HepG2 (cell line): ENCODE measurements around the gene KIZ. TPM values are rescaled to one million over a fixed set of nuclear protein-coding genes. Genes with fewer than 3 reads are reported as not detected.
A peak's percentile ranks its signal among the peaks of the same experiment; 100 is the strongest.

Experiments used
- AGO2 ChIP-seq: fragments of 200-400 bp; formaldehyde crosslinking; optimal IDR thresholded peaks from 2 replicates; pipeline ENCODE3; 2017; ENCODE audit warnings: mild to moderate bottlenecking, low read depth, low read length, moderate library complexity
- CEBPG ChIP-seq: IDR thresholded peaks from 2 replicates; pipeline ENCODE4 v1.6.1; 2016
- CHD2 ChIP-seq: IDR thresholded peaks from 2 replicates; pipeline ENCODE4 v1.6.1; 2011; ENCODE audit warnings: low read depth, low read length, improper control_type of control experiment
- CHD4 ChIP-seq: fragments of 200-600 bp; sonication (generic); IDR thresholded peaks from 2 replicates; pipeline ENCODE4 v1.7.0; 2017; ENCODE audit warnings: mild to moderate bottlenecking, low read length, borderline replicate concordance
- CREB1 ChIP-seq, 2 experiments: fragments of 450-650 bp in 1 of 2; IDR thresholded peaks; 2 replicates each; pipeline ENCODE4 v1.6.1; 2016 to 2017; ENCODE audit warnings: control low read depth in 1 of 2, mild to moderate bottlenecking in 1 of 2, missing compliant biosample characterization in 1 of 2, missing genetic modification characterization in 1 of 2
- ERF ChIP-seq: IDR thresholded peaks from 2 replicates; pipeline ENCODE4 v1.6.1; 2018; ENCODE audit warnings: missing biosample characterization, missing genetic modification reagents
- NR2C2 ChIP-seq: sonication (generic); formaldehyde crosslinking; IDR thresholded peaks from 2 replicates; pipeline ENCODE4 v1.4.0; 2020; ENCODE audit warnings: missing genetic modification reagents, mild to moderate bottlenecking, moderate library complexity, borderline replicate concordance
- POLR2A ChIP-seq, 2 experiments: IDR thresholded peaks; 2 replicates each; pipeline ENCODE4 v1.6.1; 2011; ENCODE audit warnings: low read depth in 2 of 2, low read length in 2 of 2, mild to moderate bottlenecking in 1 of 2, moderate library complexity in 1 of 2; ENCODE audit not compliant: insufficient read depth in 1 of 2
- SALL2 ChIP-seq: sonication (generic); formaldehyde crosslinking; IDR thresholded peaks from 2 replicates; pipeline ENCODE4 v1.8.1; 2023; ENCODE audit warnings: mild to moderate bottlenecking, missing genetic modification reagents, inconsistent platforms
- WIZ ChIP-seq: sonication (generic); formaldehyde crosslinking; IDR thresholded peaks from 2 replicates; pipeline ENCODE4 v1.5.1; 2020; ENCODE audit warnings: mild to moderate bottlenecking, missing genetic modification reagents
- ZNF101 ChIP-seq: sonication (generic); formaldehyde crosslinking; IDR thresholded peaks from 2 replicates; pipeline ENCODE4 v1.4.0; 2020; ENCODE audit warnings: mild to moderate bottlenecking, low read depth, missing genetic modification reagents, borderline replicate concordance
- ZNF569 ChIP-seq: sonication (generic); formaldehyde crosslinking; IDR thresholded peaks from 2 replicates; pipeline ENCODE4 v1.5.0; 2020; ENCODE audit warnings: mild to moderate bottlenecking, missing genetic modification reagents, moderate library complexity, borderline replicate concordance
- polyA plus RNA-seq, 8 experiments: library from polyadenylated mRNA; depleted of rRNA in 3 of 8; stranded (reverse) in 7 of 8; unstranded in 1 of 8; fragments of >200 nt; fragmentation: Illumina TruSeq in 4 of 8; extraction: Trizol in 4 of 8; gene quantifications; 2 replicates each; pipeline versions ENCODE4 v1.2.1 to v1.2.3, GENCODE V29; 2011 to 2016; ENCODE audit warnings: low read depth in 4 of 8, missing spikeins in 1 of 8, mixed read lengths in 1 of 8; ENCODE audit not compliant: insufficient read depth in 1 of 8
- total RNA-seq, 5 experiments: library from RNA; depleted of rRNA; stranded (reverse); fragments of >200 nt; fragmentation: Illumina TruSeq; extraction: Trizol; gene quantifications; 2 replicates each; pipeline ENCODE4 v1.2.3, GENCODE V29; 2016; ENCODE audit warnings: low read depth in 1 of 5
- TF ChIP-seq, protein P1 (sequence below): sonication (generic); formaldehyde crosslinking; IDR thresholded peaks from 2 replicates; pipeline ENCODE4 v1.4.0; 2020; ENCODE audit warnings: missing genetic modification reagents
- TF ChIP-seq, protein P2 (sequence below): sonication (generic); formaldehyde crosslinking; IDR thresholded peaks from 2 replicates; pipeline ENCODE4 v1.4.0; 2020; ENCODE audit warnings: missing genetic modification reagents
- TF ChIP-seq, protein P3 (sequence below): sonication (generic); formaldehyde crosslinking; IDR thresholded peaks from 2 replicates; pipeline ENCODE4 v1.8.0; 2023; ENCODE audit warnings: mild to moderate bottlenecking, missing genetic modification reagents

Gene KIZ
- total and polyA plus RNA-seq, 2 of the 13 experiments (the other 11 are each of a cell fraction or from before 2014, with no cell fraction given): 46.3 to 114 TPM

DNA sequence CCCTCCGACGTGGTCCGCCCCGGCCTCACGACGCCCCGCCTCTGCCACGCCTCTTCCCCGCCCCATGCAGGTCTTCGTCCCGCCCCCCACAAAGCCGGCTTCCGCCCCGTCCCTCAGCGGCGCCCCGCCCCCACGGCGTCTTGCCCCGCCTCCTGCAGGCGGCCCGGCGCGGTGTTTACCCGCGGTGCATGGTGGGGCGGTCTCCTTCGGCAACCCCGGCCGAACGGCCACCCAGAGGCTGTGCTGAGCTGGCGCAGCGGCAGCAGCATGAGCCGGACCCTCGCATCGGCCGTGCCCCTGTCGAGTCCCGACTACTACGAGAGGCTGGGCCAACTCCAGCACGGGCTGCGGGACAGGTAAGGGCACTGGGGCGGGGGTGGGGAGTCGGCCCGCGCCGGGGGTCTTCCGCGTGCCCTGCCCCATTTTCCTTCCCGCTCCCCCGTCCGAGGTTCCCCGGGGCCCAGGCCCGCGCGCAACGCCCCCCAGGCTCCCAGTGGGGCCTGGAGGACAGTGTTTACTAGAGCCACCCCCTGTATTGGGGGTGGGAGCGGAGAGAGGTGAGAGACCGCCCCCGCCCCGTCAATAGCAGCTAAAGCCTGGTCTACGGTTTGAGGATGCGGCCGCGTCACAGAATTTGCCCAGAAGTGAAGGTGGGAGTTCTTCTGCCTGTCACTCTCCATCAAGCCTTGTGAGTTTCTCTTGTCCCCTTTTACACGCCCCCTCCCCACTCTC lies at the start of gene KIZ (continued):
- TF ChIP-seq, protein P1, sequence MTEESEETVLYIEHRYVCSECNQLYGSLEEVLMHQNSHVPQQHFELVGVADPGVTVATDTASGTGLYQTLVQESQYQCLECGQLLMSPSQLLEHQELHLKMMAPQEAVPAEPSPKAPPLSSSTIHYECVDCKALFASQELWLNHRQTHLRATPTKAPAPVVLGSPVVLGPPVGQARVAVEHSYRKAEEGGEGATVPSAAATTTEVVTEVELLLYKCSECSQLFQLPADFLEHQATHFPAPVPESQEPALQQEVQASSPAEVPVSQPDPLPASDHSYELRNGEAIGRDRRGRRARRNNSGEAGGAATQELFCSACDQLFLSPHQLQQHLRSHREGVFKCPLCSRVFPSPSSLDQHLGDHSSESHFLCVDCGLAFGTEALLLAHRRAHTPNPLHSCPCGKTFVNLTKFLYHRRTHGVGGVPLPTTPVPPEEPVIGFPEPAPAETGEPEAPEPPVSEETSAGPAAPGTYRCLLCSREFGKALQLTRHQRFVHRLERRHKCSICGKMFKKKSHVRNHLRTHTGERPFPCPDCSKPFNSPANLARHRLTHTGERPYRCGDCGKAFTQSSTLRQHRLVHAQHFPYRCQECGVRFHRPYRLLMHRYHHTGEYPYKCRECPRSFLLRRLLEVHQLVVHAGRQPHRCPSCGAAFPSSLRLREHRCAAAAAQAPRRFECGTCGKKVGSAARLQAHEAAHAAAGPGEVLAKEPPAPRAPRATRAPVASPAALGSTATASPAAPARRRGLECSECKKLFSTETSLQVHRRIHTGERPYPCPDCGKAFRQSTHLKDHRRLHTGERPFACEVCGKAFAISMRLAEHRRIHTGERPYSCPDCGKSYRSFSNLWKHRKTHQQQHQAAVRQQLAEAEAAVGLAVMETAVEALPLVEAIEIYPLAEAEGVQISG (CRISPR knock-in tag): peak; percentile 78
- TF ChIP-seq SALL2 (CRISPR knock-in tag) (peak; percentile 54; the same call in 1 of the 2 replicates), NR2C2 (CRISPR knock-in tag) (peak; percentile 68; the same call in 1 of the 2 replicates), CEBPG (CRISPR knock-in tag) (peak; percentile 2; the same call in 1 of the 2 replicates), ZNF569 (CRISPR knock-in tag) (no peak), ZNF101 (CRISPR knock-in tag) (no peak), CHD2 (peak; percentile 41; the same call in 1 of the 2 replicates), WIZ (CRISPR knock-in tag) (peak; percentile 75), AGO2 (peak; percentile 82), CREB1 (IDR thresholded peaks at IDR 0.05) (peak; percentile 54; the same call in 1 of the 2 replicates), CREB1 (CRISPR knock-in tag; IDR thresholded peaks at IDR 0.05) (no peak), ERF (peak; percentile 88), CHD4 (no peak), POLR2A (IDR thresholded peaks at IDR 0.05; ENCODE audit: insufficient read depth in 1 of 2, low read depth in 2 of 2, low read length in 2 of 2) (peak; percentile 98)
- TF ChIP-seq, protein P2, sequence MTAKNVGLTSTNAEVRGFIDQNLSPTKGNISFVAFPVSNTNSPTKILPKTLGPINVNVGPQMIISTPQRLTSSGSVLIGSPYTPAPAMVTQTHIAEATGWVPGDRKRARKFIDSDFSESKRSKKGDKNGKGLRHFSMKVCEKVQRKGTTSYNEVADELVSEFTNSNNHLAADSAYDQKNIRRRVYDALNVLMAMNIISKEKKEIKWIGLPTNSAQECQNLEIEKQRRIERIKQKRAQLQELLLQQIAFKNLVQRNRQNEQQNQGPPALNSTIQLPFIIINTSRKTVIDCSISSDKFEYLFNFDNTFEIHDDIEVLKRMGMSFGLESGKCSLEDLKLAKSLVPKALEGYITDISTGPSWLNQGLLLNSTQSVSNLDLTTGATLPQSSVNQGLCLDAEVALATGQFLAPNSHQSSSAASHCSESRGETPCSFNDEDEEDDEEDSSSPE (CRISPR knock-in tag): peak; percentile 61
- TF ChIP-seq, protein P3, sequence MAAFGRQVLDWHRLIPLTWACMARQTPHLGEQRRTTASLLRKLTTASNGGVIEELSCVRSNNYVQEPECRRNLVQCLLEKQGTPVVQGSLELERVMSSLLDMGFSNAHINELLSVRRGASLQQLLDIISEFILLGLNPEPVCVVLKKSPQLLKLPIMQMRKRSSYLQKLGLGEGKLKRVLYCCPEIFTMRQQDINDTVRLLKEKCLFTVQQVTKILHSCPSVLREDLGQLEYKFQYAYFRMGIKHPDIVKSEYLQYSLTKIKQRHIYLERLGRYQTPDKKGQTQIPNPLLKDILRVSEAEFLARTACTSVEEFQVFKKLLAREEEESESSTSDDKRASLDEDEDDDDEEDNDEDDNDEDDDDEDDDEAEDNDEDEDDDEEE (CRISPR knock-in tag): no peak
